HEK293T (cell line): ENCODE data around the gene DND1.
"Not testable (repeated sequence)": the region's sequence is repeated elsewhere in the genome, so short reads cannot be mapped to it uniquely, and the experiment has no call there.

Experiments used
- CTCF ChIA-PET: fragments of 350-600 bp; formaldehyde crosslinking; extraction: SDS; loops from one replicate; lab custom pipeline; 2021; ENCODE audit warnings: antibody characterized with exemption, inconsistent platforms; lab: Yijun Ruan, JAX
- POLR2A ChIA-PET: fragments of 350-600 bp; formaldehyde crosslinking; extraction: SDS; loops from one replicate; lab custom pipeline; 2020; ENCODE audit warnings: antibody characterized with exemption, inconsistent platforms; lab: Yijun Ruan, JAX
- DNase-seq: peaks from one replicate; pipeline ENCODE4 v3.0.0; 2012; ENCODE audit warnings: mixed read lengths; ENCODE audit errors: extremely low spot score
- ARNT ChIP-seq: fragments of 450-650 bp; IDR thresholded peaks from 2 replicates; pipeline ENCODE4 v1.6.1; 2017; ENCODE audit warnings: mild to moderate bottlenecking
- BHLHE40 ChIP-seq: fragments of 450-650 bp; IDR thresholded peaks from 2 replicates; pipeline ENCODE4 v1.6.1; 2016; ENCODE audit warnings: mild to moderate bottlenecking, moderate library complexity, borderline replicate concordance
- CTBP1 ChIP-seq: fragments of 450-650 bp; IDR thresholded peaks from 2 replicates; pipeline ENCODE4 v1.6.1; 2016; ENCODE audit warnings: borderline replicate concordance
- ELF4 ChIP-seq: fragments of 450-650 bp; IDR thresholded peaks from 2 replicates; pipeline ENCODE4 v1.6.1; 2017; ENCODE audit warnings: antibody characterized with exemption
- FOXA1 ChIP-seq: fragments of 450-650 bp; IDR thresholded peaks from 2 replicates; pipeline ENCODE4 v1.6.1; 2016; ENCODE audit warnings: mild to moderate bottlenecking
- FOXK2 ChIP-seq: fragments of 450-650 bp; IDR thresholded peaks from 2 replicates; pipeline ENCODE4 v1.6.1; 2016; ENCODE audit warnings: mild to moderate bottlenecking
- FOXM1 ChIP-seq: fragments of 450-650 bp; IDR thresholded peaks from 2 replicates; pipeline ENCODE4 v1.6.1; 2017; ENCODE audit warnings: mild to moderate bottlenecking, borderline replicate concordance
- HDGF ChIP-seq: fragments of 450-650 bp; IDR thresholded peaks from 2 replicates; pipeline ENCODE4 v1.6.1; 2017; ENCODE audit warnings: antibody characterized with exemption, borderline replicate concordance
- L3MBTL2 ChIP-seq: fragments of 450-650 bp; conservative IDR thresholded peaks from 2 replicates; pipeline ENCODE4 v1.6.1; 2016; ENCODE audit warnings: mild to moderate bottlenecking
- LEF1 ChIP-seq: fragments of 450-650 bp; IDR thresholded peaks from 2 replicates; pipeline ENCODE4 v1.6.1; 2017; ENCODE audit warnings: mild to moderate bottlenecking, borderline replicate concordance
- NFRKB ChIP-seq: fragments of 450-650 bp; IDR thresholded peaks from 2 replicates; pipeline ENCODE4 v1.6.1; 2016; ENCODE audit warnings: mild to moderate bottlenecking, moderate library complexity
- SP1 ChIP-seq: fragments of 450-650 bp; IDR thresholded peaks from 2 replicates; pipeline ENCODE4 v1.6.1; 2017
- SUZ12 ChIP-seq: fragments of 450-650 bp; IDR thresholded peaks from 2 replicates; pipeline ENCODE4 v1.6.1; 2016; ENCODE audit warnings: mild to moderate bottlenecking
- TARDBP ChIP-seq: fragments of 450-650 bp; IDR thresholded peaks from 2 replicates; pipeline ENCODE4 v1.6.1; 2016
- ZNF384 ChIP-seq: fragments of 450-650 bp; IDR thresholded peaks from 2 replicates; pipeline ENCODE4 v1.6.1; 2016
- TF ChIP-seq, protein P1 (sequence below): fragments of 450-650 bp; IDR thresholded peaks from 2 replicates; pipeline ENCODE4 v1.6.1; 2016

The DND1 gene

DNA sequence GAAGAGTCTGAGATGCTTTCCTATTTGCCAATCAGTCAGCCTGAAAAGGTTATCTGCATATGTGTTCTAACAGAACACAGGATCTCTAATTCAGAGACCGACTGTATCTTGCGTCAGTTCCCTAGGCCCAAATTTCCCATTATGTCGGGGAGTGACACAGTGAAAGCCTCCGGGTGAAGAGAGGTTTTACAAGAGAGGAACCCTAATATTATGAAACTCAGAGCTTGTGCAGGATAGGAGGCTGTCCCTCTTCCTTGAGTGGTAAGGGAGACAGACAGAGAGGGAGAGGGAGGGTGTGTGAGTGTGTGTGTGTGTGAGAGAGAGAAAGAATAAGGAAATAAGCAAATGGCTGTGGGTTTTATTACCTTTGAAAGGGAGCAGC lies 42.3 kb downstream of the DND1 start:
- DNase-seq = no peak
- CTCF ChIA-PET = interaction anchor here (1.4 kb wide), 1 partner anchor 9 kb away, joined by 3 read pairs; no protein-coding TSS in a partner anchor
- POLR2A ChIA-PET = interaction anchor here (1.3 kb wide), 1 partner anchor 15 kb away, joined by 4 read pairs; no protein-coding TSS in a partner anchor
- TF ChIP-seq NFRKB (no peak), SP1 (no peak), SUZ12 (no peak), ZNF384 (no peak), BHLHE40 (no peak), FOXA1 (no peak), TARDBP (no peak), HDGF (no peak), ARNT (no peak), FOXM1 (no peak), CTBP1 (no peak), ELF4 (no peak), LEF1 (no peak), L3MBTL2 (no peak), FOXK2 (no peak)
- TF ChIP-seq, protein P1, sequence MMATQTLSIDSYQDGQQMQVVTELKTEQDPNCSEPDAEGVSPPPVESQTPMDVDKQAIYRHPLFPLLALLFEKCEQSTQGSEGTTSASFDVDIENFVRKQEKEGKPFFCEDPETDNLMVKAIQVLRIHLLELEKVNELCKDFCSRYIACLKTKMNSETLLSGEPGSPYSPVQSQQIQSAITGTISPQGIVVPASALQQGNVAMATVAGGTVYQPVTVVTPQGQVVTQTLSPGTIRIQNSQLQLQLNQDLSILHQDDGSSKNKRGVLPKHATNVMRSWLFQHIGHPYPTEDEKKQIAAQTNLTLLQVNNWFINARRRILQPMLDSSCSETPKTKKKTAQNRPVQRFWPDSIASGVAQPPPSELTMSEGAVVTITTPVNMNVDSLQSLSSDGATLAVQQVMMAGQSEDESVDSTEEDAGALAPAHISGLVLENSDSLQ = no peak

DNA sequence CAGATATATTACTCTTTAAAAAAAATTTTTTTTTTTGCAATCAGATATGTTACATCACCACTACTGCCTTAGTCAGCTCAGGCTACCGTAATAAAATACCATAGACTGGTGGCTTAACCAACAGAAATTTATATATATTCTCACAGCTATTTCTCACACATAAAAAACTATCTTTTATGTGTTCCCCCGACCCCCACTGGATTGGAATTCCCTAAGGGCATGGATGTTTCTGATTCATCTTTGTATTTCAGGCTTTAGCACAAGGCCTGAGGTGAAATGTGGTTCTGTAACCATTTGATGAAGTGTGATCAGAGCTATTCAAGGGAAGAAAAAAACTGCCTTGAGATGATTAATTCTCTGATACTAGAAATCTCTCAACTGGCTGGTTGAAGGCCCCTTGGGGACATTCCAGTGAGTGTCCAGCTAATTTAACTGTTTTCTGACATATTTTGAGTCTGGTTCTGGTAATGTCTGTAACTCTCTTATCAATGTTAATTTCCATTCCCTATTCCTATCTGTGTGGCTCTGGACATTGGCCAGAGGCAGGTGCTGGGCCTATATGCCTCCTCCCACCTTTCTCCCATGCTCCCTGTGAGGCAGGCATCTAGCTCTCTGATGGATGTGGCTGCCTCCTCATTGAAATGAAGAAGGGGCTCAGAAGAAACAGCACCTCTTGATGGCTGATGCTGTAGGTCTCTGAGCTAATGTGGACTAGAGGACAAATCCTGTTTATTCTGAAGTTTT lies 42.9 kb downstream of the DND1 start:
- ChIA-PET CTCF (interaction anchor here (1.4 kb wide), 1 partner anchor 9 kb away, joined by 3 read pairs; no protein-coding TSS in a partner anchor), POLR2A (interaction anchor here (1.3 kb wide), 1 partner anchor 16 kb away, joined by 4 read pairs; no protein-coding TSS in a partner anchor)
- no peak for DNase-seq
- TF ChIP-seq HDGF (no peak), CTBP1 (no peak)

DNA sequence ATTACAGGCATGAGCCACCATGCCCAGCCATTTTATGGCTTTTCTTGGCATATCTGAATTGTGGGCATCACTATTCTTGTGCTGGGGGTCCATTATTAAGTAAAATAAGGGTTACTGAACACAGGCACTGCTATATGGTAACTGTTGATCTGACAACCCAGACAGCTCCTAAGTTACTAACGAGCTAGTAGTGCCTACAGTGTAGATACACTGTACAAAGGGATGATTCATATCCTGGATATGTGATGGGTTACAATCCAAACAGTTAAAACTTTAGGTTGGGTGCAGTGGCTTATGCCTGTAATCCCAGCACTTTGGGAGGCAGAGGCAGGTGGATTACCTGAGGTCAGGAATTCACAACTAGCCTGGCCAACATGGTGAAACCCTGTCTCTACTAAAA lies 44.7 kb downstream of the DND1 start:
- ChIA-PET CTCF (no interaction called here), POLR2A (no interaction called here)
- DNase-seq = no peak
- TF ChIP-seq FOXM1 (no peak), TARDBP (no peak)

DNA sequence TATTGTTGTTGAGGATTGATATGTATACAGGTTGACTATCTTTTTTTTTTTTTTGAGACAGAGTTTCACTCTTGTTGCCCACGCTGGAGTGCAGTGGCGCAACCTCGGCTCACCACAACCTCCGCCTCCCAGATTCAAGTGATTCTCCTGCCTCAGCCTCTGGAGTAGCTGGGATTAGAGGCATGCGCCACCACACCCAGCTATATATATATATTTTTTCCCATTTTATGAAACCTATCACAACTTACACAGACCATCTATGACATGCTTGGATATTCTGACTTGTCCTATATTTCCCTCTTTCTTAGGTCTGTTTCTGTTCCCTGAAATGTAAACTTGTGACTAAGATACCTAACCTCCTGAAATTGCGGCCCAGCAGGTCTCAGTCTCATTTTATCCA lies 45.4 kb downstream of the DND1 start:
- CTCF ChIA-PET = no interaction called here
- no peak for DNase-seq
- TF ChIP-seq NFRKB (no peak), ELF4 (no peak), CTBP1 (no peak), ARNT (no peak), FOXK2 (no peak), SP1 (no peak), L3MBTL2 (no peak), FOXM1 (no peak), LEF1 (no peak), ZNF384 (no peak), SUZ12 (no peak), BHLHE40 (no peak), TARDBP (no peak), HDGF (no peak), FOXA1 (no peak)
- TF ChIP-seq, protein P1 = no peak
- POLR2A ChIA-PET = no interaction called here

DNA sequence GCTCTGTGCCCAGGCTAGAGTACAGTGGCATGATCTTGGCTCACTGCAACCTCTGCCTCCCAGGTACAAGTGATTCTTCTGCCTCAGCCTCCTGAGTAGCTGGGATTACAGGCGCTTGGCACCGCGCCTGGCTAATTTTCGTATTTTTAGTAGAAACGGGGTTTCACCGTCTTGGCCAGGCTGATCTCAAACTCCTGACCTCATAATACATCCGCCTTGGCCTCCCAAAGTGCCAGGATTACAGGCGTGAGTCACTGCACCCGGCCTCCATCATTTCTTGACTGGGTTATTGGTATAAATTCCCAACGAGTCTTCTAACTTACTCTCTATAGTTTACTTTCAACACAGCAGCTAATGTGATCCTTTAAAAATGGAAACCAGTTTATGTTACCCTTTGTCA lies 48.5 kb downstream of the DND1 start:
- CTCF ChIA-PET, DNase-seq: not testable (repeated sequence)
- POLR2A ChIA-PET = interaction anchor here (0.7 to 1.7 kb wide), 2 partner anchors 17 to 23 kb away, joined by 3 to 4 read pairs; partner anchors contain the start of genes IK and NDUFA2

DNA sequence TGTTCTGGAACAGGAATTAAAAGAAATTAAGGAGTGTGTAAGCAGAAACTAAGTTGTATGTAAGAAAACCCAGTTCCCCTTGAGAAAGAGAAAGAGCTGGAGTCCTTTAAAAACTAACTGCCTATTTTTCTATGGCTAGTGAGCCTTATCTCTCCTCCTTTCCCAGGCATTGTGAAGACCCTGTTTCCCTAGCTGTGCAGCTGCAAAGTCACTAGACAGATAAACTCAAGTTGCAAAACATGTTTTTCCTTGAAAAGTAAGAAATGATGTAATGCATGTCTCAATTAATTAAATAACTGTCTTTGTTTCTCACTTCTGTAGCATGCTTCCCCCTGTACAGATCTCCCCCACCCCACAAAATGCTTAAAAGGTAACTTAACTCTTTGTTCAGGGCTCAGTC lies 50.3 kb downstream of the DND1 start:
- DNase-seq, CTCF ChIA-PET: not testable (repeated sequence)
- POLR2A ChIA-PET = interaction anchor here (1.1 kb wide), 1 partner anchor 24 kb away, joined by 3 read pairs; the partner anchor contains the start of genes IK and NDUFA2

DNA sequence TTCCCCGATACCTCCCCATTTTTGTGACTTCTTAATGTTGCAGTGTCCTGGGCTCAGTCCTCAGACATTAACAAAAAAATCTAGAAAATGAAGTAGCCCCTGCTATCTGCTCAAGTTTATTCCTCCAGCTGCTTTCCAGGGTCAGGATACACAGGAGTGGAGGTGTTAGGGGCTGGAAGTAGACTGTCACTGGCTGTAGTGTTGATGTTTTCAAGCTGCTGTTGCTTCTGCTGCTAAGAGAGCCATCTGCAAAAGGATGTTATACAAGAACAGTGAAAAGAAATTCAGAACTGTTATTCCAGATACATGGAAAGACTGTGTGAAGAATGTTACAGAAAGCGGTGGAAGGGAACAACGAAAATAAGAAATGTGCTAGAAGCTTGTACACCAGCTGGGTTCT lies 51.1 kb downstream of the DND1 start:
- no peak for DNase-seq
- POLR2A ChIA-PET = no interaction called here
- CTCF ChIA-PET = no interaction called here
- TF ChIP-seq NFRKB = no peak
- no peak for TF ChIP-seq LEF1
- TF ChIP-seq ELF4 = no peak
- TF ChIP-seq FOXK2 = no peak
- no peak for TF ChIP-seq ZNF384
- TF ChIP-seq FOXM1 = no peak
- no peak for TF ChIP-seq SUZ12
- no peak for TF ChIP-seq CTBP1
- TF ChIP-seq ARNT = no peak
- no peak for TF ChIP-seq BHLHE40
- no peak for TF ChIP-seq HDGF
- no peak for TF ChIP-seq SP1
